HPDE6-E6E7 (cell line): Measurements from ENCODE around the gene PSME1.

Source experiments
- DNase-seq: peaks from one replicate; pipeline ENCODE4 v3.0.0; 2011; ENCODE audit warnings: missing footprints; ENCODE audit errors: extremely low spot score

The PSME1 gene

GRCh38 chr14:24172261-24172860, 36.4 kb downstream of the PSME1 start:
- DNase-seq, result no peak

DNA sequence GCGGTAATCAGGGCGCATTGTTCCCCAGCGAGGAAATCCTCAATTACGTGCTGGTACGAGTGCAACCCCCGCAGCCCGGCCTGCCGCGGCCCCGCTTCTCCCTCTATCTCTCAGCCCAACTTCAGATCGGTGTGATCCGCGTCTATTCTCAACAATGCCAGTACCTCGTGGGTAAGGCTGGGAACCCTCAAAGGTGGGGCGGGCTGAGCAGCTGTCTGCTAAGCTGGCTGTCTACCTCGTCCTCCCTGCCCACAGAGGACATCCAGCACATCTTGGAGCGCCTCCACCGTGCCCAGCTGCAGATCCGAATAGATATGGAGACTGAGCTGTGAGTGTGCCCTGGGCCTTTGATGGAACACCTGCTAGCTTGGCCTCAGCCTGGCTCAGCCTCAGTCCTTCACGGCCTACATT, 36.9 kb downstream of the PSME1 start:
- no peak for DNase-seq

DNA sequence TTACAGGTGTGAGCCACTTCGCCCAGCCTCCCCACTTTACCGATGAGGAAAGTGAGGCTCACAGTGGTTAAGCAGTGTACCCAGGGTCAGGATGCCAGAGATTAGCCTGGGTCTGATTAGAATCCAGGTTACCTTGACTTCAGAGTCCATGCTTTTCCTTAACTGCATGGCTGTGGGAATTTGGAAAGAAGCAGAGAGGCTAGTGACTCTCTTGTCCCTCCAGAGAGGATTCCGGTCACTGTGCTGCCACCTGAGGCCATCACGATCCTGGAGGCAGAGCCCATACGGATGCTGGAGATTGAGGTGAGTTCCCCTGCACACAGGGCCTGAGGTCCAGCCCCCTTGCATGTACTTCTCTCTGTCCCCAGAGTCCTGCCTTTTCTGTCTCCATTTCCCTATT, 40.6 kb downstream of the PSME1 start:
- no peak for DNase-seq

- DNase-seq, result no peak
Observed at GRCh38 chr14:24177041-24177825, 41.2 kb downstream of the PSME1 start.

DNA sequence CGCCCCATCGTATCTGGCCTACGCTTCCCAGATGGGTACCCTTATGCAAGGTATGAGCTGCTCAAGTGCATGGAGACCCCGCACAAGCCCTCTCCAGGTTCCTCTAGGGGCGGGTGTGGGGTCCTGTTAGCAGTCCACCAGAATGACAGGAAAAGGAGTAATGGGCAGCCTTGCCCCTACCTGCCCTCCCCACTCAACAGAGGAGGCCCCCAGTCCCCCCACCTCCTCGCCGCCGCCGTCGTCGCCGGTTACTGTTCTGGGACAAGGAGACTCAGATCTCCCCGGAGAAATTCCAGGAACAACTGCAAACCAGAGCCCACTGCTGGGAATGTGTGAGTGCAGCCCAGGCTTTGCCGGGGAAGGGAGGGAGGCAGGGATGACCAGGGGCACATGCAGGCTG, 41.9 kb downstream of the PSME1 start:
- DNase-seq, result no peak

GRCh38 chr14:24178399-24179178, 42.6 kb downstream of the PSME1 start:
- no peak for DNase-seq

DNA sequence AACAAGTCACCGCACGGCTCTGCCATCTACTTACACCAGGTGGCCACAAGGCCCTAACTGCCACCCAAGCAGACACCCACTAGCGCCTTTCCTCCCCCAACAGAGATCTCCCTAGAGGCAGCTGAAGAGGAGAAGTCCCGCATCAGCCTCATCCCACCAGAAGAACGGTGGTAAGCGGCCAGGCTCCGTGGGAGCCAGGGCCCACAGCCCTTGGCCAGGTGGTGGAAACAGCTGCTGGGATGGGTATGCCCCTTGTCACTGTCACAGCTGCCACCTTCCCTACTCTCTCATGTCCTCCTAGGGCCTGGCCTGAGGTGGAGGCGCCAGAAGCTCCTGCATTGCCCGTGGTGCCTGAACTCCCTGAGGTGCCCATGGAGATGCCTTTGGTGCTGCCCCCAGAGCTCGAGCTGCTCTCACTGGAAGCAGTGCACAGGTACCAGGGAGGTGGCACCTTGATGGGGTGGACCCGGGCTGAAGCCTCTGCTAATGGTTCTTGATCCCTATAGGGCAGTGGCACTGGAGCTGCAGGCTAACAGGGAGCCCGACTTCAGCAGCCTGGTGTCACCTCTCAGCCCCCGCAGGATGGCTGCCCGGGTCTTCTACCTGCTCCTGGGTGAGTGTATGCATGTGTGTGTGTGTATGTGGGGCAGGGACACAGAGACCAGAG, 43.4 kb downstream of the PSME1 start:
- no peak for DNase-seq

GRCh38 chr14:24179961-24180796, 44.2 kb downstream of the PSME1 start:
- DNase-seq, result no peak

DNA sequence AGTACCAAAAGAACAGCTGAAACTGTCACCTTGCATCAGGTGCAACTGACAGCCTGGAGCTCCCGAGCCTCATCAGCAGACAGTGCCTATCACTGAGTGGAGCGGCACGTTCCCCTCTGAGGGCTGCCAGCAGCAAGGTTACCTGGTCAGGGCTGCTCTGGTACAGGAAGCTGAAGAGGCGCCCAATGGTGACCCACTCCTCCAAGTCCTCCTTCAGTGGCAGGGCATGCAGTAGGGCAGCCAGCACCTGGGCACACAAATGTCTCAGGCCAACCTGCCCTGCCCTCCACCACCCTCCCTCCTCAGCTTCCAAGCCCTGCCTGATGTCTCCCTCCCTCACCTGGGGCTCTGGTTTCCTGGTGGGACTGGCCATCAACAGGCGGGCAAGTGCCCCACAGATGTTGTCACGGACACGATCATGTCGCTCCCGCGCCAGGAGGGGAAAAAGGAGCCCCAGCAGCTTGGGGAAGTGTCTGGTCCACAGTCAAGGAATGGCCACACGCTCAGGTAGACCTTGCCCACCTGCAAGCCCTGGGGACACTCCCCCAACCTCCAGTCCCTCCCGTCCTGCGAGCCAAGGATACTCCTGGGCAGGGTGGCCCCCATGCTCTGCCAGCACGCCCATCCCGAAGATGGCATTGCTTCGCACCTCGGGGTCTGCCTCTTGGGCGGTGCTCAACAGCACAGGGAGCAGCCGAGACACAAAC, 45.5 kb downstream of the PSME1 start:
- DNase-seq, result no peak

DNA sequence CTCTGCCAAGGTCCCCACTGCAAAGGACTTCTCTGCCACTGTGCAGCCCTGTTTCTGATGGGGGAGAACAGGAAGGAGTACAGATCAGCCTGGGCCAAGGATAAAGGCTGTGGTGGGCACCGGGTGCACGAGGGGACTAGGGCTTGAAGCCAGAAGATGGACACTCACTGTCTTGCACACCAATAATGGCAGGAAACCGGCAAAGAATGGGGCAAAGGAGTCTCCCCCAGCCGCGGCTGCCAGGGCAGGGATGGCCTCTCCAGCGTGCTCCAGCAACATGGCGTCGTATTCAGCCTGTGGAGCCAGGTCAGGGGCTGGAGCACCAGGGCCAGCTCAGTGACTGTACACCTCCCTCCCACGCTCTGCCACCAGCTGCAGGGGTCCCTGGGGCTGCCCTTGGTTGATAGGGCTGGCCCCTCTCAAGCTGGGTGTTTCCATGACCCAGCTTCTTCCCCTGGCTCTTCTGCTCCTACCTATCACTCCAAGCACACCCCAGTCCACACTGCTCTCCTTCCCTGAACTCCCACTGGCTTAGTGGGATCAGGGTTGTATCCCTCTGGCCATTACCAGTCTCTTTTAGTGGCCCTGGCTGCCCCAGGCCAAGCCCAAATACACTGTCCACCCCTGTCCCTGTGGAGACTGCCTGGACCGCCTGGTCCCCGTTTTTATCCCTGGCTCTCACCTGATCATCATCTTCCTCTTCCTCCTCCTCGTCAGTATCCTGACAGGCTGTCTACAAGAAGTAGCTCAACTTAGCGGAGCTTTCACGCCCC, 46.3 kb downstream of the PSME1 start:
- DNase-seq, result no peak

- DNase-seq, result no peak
Observed at GRCh38 chr14:24183014-24183481, 47.1 kb downstream of the PSME1 start.

DNA sequence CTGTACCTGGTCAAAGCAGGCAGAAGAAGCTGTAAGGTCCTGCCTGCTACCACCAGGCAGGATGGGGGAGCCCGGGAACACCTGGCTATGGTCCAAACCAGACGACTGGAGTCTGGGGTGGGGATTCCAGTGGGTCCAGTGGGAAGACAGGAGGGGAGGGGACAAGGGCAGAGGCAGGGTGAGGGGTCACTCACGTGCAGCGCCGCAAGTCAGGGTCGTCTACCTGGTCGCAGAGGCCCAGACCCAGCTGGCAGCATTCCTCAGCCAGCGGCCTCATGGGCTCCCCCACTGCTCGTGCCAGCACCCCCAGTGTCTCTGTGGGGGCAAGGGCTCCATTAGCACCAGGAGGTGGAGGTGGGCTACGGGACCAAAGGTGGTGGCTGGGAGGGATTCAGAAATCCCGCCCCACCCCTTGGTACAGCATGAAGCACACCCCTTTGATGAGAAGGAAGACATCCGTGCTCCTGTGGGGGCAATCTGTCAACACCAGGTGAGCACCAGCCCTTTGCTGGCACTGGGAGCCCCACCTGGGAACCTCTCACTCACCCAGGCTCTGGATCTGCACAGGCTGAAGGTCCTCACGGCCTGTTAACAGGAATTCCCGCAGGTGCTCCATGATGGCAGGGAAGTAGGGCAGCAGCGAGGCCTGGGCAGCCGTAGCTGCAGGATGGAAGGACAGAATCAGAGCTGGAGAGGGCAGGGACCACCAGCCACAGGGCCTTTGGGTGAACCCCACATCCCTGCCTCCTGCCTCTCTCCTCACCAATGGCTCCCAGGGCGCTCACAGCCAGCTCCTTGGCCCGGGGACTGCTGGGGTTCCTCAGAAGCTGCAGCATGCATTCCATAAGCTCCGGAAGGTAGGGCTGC, 48.3 kb downstream of the PSME1 start:
- DNase-seq, result no peak

- DNase-seq, result no peak
Observed at GRCh38 chr14:24185026-24185425, 49.0 kb downstream of the PSME1 start.

DNA sequence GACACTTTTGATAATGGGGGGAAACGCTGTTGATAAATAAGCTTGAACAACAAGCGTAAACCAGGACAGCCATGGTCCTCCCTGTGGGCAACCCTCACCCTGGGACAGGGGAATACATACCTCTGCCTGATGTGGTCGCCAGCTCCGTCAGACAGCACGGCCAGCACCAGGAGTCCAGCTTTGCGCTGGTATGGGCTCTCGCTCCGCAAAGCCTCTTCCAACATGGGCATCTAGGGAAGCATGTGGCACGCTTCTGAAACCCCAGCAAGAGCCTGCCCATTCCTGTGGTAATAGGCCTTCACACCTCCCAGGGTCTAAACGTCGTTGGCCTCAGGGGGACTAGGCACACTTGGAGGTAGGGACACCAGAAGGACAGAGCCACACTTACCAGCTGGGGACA, 49.7 kb downstream of the PSME1 start:
- DNase-seq, result no peak

- no peak for DNase-seq
Observed at GRCh38 chr14:24186831-24187538, 51.0 kb downstream of the PSME1 start.

DNA sequence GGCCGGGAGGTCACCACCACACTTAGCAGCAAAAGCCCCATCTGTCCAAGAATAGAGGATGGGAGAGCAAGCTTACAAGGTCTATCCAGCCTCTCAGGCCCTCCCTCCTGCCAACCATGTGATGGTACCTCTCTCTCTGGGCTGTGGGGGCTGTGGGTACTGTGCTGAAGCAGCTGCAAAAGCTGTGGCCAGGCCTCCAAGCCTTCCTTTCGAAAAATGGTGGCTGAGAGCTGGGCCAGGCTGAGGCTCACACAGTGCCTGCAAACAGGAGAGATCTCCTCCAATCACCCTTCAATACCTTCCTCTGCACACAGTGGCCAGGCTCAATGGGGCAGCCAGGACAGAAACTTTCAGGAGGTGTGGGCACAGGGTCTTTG, 51.5 kb downstream of the PSME1 start:
- DNase-seq, result no peak
